ENCODE results near the gene LHFPL3. TPM values are rescaled to one million over a fixed set of nuclear protein-coding genes. Genes with fewer than 3 reads are reported as not detected.

The LHFPL3 gene
- total RNA-seq, 1 experiment from 2014 or later: not detected

- Histone ChIP-seq H3K9ac (ENCODE audit: extremely low read depth, insufficient read length, low read length) (no peak overlapping the region), H3K79me1 (ENCODE audit: insufficient read depth, low read depth, low read length, poor library complexity, severe bottlenecking) (no peaks in the 10 kb centered on the region), H3K9me3 (ENCODE audit: control insufficient read depth, low read depth, low read length) (no peaks in the 10 kb centered on the region), H3K4me1 (ENCODE audit: insufficient read depth, low read length) (no peaks in the 10 kb centered on the region), H2BK5ac (ENCODE audit: insufficient read length, low read length) (no peak overlapping the region), H3K27ac (ENCODE audit: insufficient read length, low read depth, low read length) (no peak overlapping the region), H3K23ac (ENCODE audit: insufficient read length, low read depth, low read length) (no peak overlapping the region), H2BK12ac (ENCODE audit: insufficient read length, low read depth, low read length) (no peak overlapping the region), H3K4me2 (ENCODE audit: insufficient read depth, insufficient read length, low read length) (no peak overlapping the region), H3K56ac (ENCODE audit: insufficient read length, low read depth, low read length) (no peak overlapping the region), H3K27me3 (ENCODE audit: insufficient read depth, low read length) (no peaks in the 10 kb centered on the region), H3K4ac (ENCODE audit: low read depth, low read length) (no peak overlapping the region), H4K5ac (ENCODE audit: insufficient read length, low read depth, low read length) (no peak overlapping the region), H2BK15ac (ENCODE audit: low read depth, low read length) (no peak overlapping the region), H3K79me2 (ENCODE audit: insufficient read depth, low read length) (no peaks in the 10 kb centered on the region), H4K91ac (ENCODE audit: insufficient read length, low read depth, low read length) (no peak overlapping the region), H2BK120ac (ENCODE audit: low read depth, low read length, poor library complexity, severe bottlenecking) (no peak overlapping the region), H3K23me2 (ENCODE audit: insufficient read length, low read depth, low read length, poor library complexity, severe bottlenecking) (no peaks in the 10 kb centered on the region), H2BK20ac (ENCODE audit: low read depth, low read length, poor library complexity, severe bottlenecking) (no peak overlapping the region), H4K8ac (replicated peaks; ENCODE audit: insufficient read length, low read depth, low read length) (no peak overlapping the region), H3K18ac (ENCODE audit: insufficient read length, low read depth, low read length) (no peak overlapping the region), H4K20me1 (ENCODE audit: control insufficient read depth, insufficient read depth, insufficient read length) (no peaks in the 10 kb centered on the region), H2AFZ (ENCODE audit: low read length) (no peak overlapping the region), H3K14ac (ENCODE audit: insufficient read depth, low read length) (no peak overlapping the region), H2AK5ac (ENCODE audit: insufficient read length, low read length) (no peak overlapping the region), H3T11ph (ENCODE audit: low read length) (no peak overlapping the region)
- Mint-ChIP-seq H3K9me3 (no peaks in the 10 kb centered on the region), H3K36me3 (ENCODE audit: insufficient read depth in 1 of 3, low read depth in 3 of 3) (no peaks in the 10 kb centered on the region), H3K4me1 (no peaks in the 10 kb centered on the region), H3K27ac (no peak overlapping the region), H3K4me3 (no peak overlapping the region), H3K27me3 (ENCODE audit: low read depth) (peaks cover 2% of the 10 kb centered on the region)
- no peak for TF ChIP-seq CTCF (conservative IDR thresholded peaks at IDR 0.05)
- no CpG with 5 or more reads among the region's 4 CpGs for WGBS (ENCODE audit: extremely low coverage, insufficient read length, low lambda C conversion rate)
- no peak for DNase-seq
These were observed 325.5 kb downstream of the LHFPL3 start for GRCh38 chr7:104653825-104654401.
